Measurements from ENCODE around the gene CSK.
A peak's percentile ranks its signal among the peaks of the same experiment; 100 is the strongest.

The CSK gene

DNA sequence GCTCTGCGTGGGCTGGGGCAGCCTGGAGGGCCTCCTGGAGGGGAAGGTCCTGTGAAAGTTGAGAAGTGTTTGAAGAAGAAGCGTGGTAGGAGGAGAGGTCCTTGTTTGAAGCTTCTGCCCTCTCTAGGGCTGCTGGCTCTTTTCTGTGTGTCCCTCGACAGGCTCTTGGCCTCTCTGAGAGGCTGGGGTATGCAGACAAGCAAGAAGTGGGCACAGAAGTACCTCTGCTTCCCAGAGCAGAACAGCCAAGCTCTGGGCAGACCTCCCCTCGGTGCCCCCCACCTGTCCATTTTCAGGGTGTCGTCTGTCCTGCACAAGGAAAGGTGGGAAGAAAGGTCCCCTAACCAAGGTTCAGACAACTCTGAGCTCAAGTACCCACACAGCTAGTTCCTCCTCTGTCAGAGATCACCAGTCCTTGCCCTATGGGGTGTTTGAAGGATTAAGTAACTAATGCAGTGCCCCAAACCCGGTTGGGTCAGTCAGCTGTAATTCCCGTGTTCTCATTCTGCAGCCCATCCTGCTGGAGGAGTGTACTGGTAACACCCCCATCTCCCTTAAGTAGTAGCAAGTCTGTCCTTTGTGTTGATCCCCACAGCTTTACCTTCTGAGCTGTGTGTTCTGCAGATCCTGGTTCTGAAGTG is 6.3 kb downstream of the CSK start:
- DNase-seq = no peak

DNA sequence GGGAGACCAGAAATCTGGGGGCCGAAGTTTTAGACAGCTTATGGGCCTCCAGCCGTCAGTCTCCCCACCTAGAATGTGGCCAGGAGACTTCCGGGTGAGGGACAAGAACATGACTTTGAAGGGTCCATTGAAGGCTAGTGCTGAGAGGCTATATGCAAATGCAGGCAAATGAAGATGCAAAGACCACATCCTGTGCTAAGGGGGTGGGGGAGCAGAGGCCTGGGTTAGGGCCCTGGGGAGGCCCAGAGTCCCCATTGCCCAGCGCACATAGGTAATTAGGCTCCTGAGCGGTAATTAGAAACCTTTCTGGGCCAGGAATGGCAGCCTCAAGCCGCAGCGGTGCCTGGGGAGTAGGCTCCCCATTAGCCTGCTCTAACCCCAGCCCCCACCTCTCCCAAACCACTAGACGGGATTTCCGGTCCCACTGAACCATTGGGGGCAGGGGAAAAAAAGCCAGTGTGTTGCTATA is 6.8 kb downstream of the CSK start:
- DNase-seq = no peak

DNA sequence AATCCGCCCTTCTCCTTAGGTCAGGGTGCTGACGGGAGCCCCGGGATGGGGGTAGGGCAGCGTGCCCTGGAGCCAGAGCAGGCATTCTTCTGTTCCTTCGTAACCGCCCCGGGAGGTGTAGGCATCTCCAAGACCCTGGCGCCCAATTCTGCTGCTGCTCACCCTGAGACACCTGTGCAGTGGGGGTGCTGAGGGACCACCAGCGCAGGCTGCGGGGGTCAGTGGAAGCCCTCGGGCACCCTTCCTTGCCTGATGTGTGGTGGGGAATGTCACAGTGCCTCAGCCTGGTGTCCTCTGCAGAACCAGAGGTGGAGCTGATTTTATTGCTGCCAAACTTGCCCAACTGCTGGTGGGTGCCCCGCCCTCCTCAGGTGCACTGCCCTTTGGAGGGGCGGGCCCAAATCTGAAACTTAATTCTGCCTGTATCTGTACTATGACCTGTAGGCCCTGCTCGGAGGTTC is 7.3 kb downstream of the CSK start:
- DNase-seq = no peak

DNA sequence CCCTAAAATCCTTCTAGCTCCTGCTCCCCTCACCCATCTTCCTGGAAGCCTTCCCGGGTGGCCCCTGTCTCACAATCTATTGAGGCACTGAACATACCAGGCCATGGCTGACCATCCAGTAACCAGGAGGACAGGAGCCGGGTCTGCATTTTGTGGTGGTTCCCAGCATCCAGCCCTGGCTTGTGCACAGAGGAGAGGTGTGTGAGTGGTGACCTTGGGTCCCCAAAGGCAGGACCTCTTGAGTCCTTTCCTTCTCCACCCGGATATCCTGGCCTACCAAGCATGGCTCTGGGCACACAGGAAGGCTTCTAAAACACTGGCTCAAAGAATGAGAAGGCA is 7.8 kb downstream of the CSK start:
- no peak for DNase-seq

DNA sequence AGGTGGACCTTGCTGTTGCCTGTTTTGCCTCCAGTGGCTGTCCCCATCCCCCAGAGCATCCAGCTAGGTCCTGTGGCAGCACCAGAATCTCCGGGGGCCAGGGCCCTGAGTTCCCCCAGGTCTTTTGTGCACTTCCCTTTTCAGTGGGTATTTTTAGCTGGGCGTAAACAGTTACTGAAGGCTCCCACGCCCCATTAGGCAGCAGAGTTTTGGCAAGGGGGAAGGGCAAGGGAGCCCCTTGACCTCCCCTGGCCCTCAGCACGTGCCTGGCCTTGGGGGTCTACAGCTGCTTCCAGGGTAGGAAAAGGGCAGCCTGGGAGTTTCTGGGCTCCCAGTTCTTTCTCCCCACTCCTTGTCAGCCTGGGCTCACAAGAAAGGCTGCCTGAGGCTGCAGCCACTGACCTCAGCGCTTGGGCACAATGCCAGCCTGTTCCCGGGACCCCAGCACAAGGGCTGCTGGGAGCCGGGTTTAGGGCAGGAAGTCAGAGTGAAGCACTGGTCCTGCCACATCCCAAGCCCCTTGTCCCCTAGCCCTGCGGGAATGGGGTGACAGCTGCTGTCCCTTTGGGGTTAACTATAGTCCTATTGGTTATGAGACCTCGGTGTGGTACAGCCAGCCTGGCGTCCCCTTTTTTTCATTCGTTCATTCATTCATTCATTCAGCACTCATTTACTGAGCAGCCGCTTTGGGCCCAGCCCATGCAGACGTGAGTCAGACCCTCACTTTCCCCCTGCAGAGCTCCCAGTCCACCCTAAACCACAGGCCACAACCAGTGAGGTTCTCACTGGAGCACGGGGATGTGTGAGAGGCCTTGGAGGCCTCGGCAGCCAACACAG is 8.4 kb downstream of the CSK start:
- DNase-seq = peak; percentile 58

DNA sequence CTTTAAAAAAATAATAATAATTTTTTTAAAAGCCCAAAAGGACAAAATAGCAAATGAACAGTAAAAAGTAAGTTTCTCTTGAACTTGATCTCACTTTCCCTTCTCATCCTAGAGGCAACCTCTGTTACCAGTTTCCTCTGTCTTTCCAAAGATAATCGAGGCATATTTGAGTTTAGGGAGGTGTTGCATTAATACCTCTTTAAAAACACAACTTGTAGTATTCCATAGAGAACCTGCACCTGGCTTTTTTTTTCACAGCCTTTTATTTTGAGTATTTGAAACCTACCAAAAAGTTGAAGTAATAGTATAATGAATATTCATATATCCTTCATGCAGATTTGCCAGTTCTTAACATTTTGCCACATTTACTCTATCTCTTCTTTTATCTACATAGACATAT is 9.1 kb downstream of the CSK start:
- DNase-seq = no peak

DNA sequence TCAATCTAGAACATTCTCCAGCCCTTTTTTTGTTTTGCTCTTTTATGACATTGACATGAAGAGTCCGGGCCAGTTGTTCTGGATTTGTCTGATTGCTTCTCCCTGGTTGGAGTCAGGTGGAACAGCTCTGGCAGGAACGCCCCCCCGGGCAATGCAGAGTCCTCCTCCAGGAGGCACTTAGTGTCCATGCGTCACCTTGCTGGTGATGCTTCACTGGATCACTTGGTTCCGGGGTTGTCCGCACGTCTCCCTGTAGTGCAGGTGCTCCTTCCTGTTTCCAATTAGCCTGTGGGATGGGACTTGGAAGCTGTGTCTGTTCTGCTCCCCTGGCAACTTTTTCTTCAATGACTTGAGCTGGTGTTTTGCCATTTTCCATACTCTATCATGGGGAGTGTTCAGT is 9.8 kb downstream of the CSK start:
- no peak for DNase-seq

DNA sequence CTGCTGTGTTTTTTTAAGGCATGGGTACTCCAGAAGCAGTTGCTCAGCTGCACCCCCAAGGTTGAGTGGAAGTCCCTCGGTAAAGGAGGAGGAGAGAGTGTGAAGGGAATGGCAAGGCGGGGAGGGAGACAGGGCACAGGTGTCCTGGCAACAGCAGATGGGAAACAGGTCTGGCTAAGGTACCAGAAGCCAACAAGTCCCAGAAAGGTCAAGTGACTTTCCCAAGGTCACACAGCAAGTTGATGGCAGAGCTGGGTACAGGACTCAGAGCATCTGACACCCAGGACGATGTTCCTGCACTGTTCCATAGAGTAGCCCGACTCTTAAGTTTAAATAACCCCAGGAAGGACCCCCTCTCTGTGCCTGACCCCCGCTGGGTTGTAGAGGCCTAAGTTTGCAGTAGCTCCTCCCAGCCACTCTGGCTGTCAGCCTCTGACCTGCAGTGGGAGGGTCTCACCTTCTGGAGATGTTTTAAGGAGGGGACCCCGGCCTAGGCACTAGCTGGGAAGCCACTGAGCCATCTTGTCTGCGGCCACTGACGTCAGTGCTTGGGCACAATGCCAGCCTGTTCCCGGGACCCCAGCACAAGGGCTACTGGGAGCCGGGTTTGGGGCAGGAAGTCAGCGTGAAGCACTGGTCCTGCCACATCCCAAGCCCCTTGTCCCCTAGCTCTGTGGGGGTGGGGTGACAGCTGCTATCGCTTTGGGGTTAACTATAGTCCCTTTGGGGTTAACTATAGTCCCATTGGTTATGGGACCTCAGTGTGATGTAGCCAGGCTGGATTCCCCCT is 10.5 kb downstream of the CSK start:
- no peak for DNase-seq

DNA sequence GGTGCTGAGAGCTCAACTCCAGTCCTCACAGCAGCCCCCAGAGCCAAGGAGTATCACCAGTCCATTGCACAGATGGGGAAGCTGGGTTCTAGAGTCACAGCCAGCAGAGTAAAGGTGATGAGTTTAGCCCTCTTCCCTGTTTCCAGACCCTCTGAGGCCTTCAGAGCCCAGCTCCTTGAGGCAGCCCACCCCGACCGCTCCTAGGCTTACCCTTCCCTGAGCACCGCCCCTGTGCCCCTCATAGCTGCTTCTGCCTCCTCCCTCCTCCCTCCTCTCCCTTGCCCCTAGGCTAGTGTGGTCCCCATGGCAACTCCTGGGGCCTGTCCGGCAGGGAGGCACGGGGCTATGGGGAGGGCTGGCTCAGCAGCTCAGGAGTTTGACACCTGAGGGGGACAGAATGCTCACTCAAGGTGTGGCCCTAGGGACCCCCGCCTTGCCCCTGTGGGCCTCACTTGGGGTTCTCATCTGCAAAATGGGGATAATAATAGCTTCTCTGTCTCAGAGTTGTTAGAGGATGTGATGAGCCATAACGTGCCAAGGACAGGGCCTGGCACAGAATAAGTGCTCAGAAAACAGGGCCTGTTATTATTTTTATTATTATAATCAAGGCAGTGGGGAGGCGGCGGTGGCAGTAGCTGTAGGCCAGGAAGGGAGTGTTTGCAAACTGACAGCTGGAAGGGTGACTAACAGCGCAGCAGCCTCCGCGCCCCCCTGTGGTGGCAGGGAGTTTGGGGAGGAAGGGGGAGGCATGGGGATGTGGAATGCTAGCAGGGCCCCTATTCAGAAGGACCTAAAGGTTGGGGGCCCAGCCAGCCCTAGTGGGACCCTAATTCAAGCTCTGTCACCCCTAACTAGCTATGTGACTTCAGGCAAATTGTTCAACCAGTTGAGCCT is 11.5 kb downstream of the CSK start:
- peak; percentile 69 for DNase-seq

DNA sequence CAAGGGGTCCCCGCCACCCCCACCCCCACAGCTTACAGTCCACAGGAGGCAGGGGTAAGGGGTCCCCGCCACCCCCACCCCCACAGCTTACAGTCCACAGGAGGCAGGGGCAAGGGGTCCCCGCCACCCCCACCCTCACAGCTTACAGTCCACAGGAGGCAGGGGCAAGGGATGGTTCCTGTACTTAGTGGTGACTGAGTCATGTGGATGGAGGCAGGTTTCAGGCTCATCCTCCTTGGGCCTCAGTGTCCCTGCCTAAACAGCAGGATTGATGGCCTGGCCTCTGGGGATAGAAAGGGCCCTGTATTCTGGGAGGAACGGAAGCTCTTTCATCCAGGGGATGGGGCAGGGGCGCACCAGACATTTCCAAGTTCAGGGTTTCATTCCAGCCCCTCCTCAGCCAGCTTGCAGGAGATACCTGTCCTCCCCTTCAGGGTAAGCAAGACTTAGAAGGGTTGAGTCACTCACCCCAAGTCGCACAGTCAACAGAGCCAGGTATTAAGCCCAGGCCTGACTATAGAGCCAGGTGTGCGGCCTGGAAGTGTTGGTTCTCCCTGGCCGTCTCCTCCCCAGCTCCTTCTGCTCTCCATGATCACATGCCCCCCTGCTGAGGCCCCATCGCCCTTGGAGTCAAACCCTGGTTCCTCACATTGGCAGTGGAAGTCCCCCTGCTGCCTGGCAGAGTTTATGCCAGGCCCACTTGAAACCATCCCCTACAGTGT is 12.5 kb downstream of the CSK start:
- no peak for DNase-seq

DNA sequence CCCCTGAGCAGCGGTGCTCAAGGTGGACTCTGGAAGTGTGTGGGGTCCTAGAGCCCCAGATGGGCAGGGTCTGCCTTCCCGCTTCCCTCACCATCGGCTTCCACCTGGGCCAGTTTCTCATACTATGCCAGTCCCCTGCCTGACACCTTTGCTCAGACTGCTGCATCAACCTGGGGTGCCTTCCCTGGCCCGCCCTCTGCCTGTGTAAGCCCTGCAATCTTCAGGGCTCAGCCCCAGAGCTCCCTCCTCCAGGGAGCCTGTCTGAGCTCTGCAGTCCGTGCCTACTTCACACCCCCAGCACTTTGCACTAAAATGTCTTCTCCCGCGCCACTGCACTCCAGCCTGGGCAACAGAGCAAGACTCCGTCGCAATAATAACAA is 13.1 kb downstream of the CSK start:
- DNase-seq = no peak

DNA sequence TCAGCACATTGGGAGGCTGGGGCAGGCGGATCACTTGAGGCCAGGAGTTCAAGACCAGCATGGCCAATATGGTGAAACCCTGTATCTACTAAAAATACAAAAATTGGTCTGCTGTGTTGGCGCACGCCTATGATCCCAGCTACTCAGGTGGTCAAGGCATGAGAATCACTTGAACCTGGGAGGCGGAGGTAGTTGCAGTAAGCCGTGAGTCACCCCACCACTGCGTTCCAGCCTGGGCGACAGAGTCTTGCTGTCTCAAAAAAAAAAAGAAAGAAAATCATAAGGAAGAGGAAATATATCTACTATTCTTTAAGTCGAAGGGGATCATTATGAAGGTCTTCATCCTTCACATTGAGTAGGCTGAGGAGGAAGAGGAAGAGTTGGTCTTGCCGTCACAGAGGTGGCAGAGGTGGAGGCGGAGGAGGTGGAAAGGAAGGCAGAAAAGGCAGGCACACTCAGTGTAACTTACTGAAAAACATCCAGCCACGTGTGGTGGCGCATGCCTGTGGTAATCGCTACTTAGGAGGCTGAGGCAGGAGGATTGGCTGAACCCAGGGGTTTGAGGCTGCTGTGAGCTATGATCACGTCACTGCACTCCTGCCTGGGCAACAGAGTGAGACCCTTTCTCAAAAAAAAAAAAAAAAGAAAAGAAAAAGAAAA is 14.2 kb downstream of the CSK start:
- DNase-seq = peak; percentile 53

DNA sequence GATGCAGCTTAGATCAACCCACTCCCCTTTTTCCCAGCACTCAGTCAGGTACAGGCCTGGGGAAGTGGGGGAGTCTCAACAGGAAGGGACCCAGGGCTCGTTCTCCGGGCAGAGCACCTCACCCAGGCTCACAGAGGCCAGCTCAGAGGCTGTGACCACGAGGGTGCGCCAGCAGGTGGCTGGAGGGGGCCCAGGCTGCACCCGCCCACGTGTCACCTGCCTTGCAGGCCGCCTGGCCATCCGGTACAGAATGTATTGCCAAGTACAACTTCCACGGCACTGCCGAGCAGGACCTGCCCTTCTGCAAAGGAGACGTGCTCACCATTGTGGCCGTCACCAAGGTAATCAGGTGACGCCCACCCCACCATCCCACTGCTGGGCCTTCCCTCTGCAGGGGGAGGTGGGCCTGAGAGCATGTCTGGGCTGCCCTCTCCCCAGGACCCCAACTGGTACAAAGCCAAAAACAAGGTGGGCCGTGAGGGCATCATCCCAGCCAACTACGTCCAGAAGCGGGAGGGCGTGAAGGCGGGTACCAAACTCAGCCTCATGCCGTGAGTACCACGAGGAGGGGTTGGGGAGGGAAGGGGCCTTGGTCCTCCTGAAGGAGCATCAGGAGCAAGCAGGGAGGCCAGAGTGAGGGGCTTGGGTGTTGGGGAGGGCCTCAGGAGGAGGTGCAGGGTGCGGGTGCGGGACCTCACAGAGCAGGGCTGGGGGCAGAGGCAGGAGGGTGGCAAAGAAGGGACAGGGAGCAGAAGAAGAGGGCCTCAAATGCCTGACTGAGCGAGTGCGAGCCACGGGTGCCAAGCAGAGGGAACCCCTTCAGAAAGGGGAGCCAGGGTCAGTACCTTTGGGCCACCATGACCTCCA is 16.7 kb downstream of the CSK start:
- DNase-seq = no peak

DNA sequence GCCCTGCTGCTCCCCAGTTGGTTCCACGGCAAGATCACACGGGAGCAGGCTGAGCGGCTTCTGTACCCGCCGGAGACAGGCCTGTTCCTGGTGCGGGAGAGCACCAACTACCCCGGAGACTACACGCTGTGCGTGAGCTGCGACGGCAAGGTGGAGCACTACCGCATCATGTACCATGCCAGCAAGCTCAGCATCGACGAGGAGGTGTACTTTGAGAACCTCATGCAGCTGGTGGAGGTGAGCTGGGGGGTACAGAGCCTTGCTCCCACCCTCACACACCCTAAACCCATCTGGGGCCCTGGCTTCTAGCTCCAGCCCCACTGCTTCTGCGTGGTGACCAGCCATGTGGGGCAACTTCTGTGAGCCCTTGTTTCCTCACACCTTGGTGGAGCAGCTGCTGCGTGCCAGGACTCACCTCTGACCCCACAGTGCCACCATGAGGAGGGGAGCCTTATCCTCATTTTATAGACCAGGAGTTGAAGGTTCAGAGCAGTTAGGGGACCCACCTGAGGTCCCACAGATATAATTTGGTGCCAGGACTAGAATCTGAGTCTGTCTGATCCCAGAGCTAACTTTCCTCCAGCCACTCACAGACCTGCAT is 17.5 kb downstream of the CSK start:
- DNase-seq = peak; percentile 14

DNA sequence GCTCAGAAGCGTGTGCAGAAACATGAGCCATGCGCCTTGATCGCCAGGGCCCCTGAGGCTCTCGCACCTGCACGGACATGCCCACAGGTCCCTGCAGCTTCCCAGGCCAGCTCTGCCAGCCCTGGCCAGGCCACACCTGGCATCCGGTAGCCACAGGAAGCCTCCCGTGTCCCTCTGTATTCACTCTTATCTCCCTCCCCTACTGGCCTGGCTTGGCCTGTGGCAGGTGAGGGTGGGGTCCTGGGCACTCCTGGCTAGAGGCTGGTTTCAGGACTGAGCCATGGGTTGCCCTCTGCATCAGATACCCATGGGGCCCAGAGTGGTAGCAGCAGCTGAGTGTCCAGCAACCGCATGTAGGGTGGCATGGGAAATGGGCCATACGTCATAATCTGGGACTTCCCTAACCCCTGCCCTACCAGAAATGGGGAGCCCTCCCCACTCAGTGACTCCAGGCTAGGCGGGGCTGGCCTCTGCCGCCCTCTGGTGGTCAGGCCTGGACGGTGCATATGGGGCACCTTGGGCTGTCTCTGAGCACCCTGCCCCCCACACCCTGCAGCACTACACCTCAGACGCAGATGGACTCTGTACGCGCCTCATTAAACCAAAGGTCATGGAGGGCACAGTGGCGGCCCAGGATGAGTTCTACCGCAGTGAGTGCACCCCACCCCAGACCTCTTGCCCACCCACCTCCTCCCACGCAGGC is 18.1 kb downstream of the CSK start:
- peak; percentile 87 for DNase-seq

DNA sequence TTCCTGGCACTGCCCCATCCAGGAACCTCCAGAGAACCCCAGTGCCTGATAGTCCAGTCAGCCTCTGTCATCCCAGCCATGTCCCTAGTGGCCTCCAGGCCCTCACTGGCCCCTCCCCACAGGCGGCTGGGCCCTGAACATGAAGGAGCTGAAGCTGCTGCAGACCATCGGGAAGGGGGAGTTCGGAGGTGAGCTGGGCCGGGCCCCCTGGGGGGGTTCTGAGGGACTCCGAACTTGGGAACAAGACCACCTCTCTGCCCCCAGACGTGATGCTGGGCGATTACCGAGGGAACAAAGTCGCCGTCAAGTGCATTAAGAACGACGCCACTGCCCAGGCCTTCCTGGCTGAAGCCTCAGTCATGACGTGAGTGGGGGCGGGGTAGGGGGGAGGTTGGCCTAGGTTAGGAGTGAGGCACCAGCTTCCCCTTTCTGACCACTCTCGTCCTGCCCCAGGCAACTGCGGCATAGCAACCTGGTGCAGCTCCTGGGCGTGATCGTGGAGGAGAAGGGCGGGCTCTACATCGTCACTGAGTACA is 18.7 kb downstream of the CSK start:
- no peak for DNase-seq

DNA sequence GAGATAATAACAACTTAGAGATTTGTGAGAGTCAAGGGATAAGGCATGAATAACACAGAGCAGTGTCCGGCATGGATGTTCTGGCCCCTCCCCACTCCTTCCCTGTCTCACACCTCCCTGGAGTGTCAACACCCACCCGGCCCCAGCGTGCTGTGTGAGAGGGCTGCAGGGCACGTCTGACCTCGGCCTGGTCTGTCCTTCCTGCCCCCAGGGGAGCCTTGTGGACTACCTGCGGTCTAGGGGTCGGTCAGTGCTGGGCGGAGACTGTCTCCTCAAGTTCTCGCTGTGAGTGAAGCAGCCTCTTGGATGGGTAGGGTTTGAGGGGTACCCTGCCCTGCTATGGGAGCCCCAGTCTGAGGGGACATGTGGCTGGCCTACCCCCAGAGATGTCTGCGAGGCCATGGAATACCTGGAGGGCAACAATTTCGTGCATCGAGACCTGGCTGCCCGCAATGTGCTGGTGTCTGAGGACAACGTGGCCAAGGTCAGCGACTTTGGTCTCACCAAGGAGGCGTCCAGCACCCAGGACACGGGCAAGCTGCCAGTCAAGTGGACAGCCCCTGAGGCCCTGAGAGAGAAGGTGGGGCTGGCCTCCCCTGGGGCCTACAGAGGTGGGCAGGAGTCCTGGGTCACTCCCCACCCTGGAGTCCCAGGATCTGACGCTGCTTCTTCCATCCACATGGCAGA is 19.6 kb downstream of the CSK start:
- DNase-seq = no peak

DNA sequence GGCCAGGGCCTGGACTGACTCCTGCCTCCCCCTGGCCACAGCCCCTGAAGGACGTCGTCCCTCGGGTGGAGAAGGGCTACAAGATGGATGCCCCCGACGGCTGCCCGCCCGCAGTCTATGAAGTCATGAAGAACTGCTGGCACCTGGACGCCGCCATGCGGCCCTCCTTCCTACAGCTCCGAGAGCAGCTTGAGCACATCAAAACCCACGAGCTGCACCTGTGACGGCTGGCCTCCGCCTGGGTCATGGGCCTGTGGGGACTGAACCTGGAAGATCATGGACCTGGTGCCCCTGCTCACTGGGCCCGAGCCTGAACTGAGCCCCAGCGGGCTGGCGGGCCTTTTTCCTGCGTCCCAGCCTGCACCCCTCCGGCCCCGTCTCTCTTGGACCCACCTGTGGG is 20.4 kb downstream of the CSK start:
- DNase-seq = no peak
